Measurements from ENCODE around the gene HOXC12.

The HOXC12 gene

GRCh38 chr12:53963005-53963404 lies 8.3 kb downstream of the HOXC12 start:
- Histone ChIP-seq H3K4me3 (ENCODE audit: low read depth, low read length, poor library complexity, severe bottlenecking) (no peak overlapping the region), H4K20me1 (ENCODE audit: insufficient read depth, low read length) (no peaks in the 10 kb centered on the region), H2AFZ (ENCODE audit: low read length) (no peak overlapping the region), H3K4me2 (ENCODE audit: low read length) (no peak overlapping the region), H3K27ac (ENCODE audit: low read depth, low read length, poor library complexity, severe bottlenecking) (no peak overlapping the region), H3K27me3 (ENCODE audit: insufficient read depth, low read length) (peaks cover 4% of the 10 kb centered on the region; the same call in 1 of the 2 replicates), H3K9ac (ENCODE audit: low read length) (no peak overlapping the region), H3K9me2 (ENCODE audit: low read depth, low read length) (no peaks in the 10 kb centered on the region), H3F3A (ENCODE audit: insufficient read depth, low read length) (no peaks in the 10 kb centered on the region), H3K79me2 (ENCODE audit: insufficient read depth, low read length) (no peaks in the 10 kb centered on the region), H3K4me1 (ENCODE audit: insufficient read depth, low read length, severe bottlenecking) (no peaks in the 10 kb centered on the region), H3K9me3 (ENCODE audit: low read length) (no peaks in the 10 kb centered on the region), H3K36me3 (ENCODE audit: insufficient read depth, low read length) (no peaks in the 10 kb centered on the region)
- TF ChIP-seq EZH2 (IDR thresholded peaks at IDR 0.05; ENCODE audit: borderline replicate concordance, low read length), result no peak
- TF ChIP-seq CTCF (IDR thresholded peaks at IDR 0.05; ENCODE audit: low read length), result no peak

GRCh38 chr12:53963434-53964314 lies 9.0 kb downstream of the HOXC12 start:
- Histone ChIP-seq H3K27me3 (ENCODE audit: insufficient read depth, low read length) (peaks cover 7% of the 10 kb centered on the region; the same call in 1 of the 2 replicates), H3K9ac (ENCODE audit: low read length) (no peak overlapping the region)

GRCh38 chr12:53964315-53964713 lies 9.6 kb downstream of the HOXC12 start:
- H3K27me3 ChIP-seq (ENCODE audit: insufficient read depth, low read length), result peaks cover 7% of the 10 kb centered on the region; the same call in 1 of the 2 replicates
- TF ChIP-seq CTCF (IDR thresholded peaks at IDR 0.05; ENCODE audit: low read length), result no peak
- TF ChIP-seq EZH2 (IDR thresholded peaks at IDR 0.05; ENCODE audit: borderline replicate concordance, low read length), result no peak
- no peak overlapping the region for H3K27ac ChIP-seq (ENCODE audit: low read depth, low read length, poor library complexity, severe bottlenecking)

More at GRCh38 chr12:53963434-53964314, 9.0 kb downstream of the HOXC12 start:
- Histone ChIP-seq H3K9me3 (ENCODE audit: low read length) (no peaks in the 10 kb centered on the region), H3K9me2 (ENCODE audit: low read depth, low read length) (no peaks in the 10 kb centered on the region), H2AFZ (ENCODE audit: low read length) (no peak overlapping the region), H3F3A (ENCODE audit: insufficient read depth, low read length) (no peaks in the 10 kb centered on the region), H3K79me2 (ENCODE audit: insufficient read depth, low read length) (no peaks in the 10 kb centered on the region), H3K36me3 (ENCODE audit: insufficient read depth, low read length) (no peaks in the 10 kb centered on the region), H3K27ac (ENCODE audit: low read depth, low read length, poor library complexity, severe bottlenecking) (no peak overlapping the region), H3K4me2 (ENCODE audit: low read length) (no peak overlapping the region), H3K4me1 (ENCODE audit: insufficient read depth, low read length, severe bottlenecking) (no peaks in the 10 kb centered on the region), H4K20me1 (ENCODE audit: insufficient read depth, low read length) (no peaks in the 10 kb centered on the region), H3K4me3 (ENCODE audit: low read depth, low read length, poor library complexity, severe bottlenecking) (no peak overlapping the region)
- TF ChIP-seq CTCF (IDR thresholded peaks at IDR 0.05; ENCODE audit: low read length) (no peak), EZH2 (IDR thresholded peaks at IDR 0.05; ENCODE audit: borderline replicate concordance, low read length) (no peak)

More at GRCh38 chr12:53964315-53964713, 9.6 kb downstream of the HOXC12 start:
- Histone ChIP-seq H3K9me2 (ENCODE audit: low read depth, low read length) (no peaks in the 10 kb centered on the region), H3K9ac (ENCODE audit: low read length) (no peak overlapping the region), H2AFZ (ENCODE audit: low read length) (no peak overlapping the region), H3K36me3 (ENCODE audit: insufficient read depth, low read length) (no peaks in the 10 kb centered on the region), H4K20me1 (ENCODE audit: insufficient read depth, low read length) (no peaks in the 10 kb centered on the region), H3K9me3 (ENCODE audit: low read length) (no peaks in the 10 kb centered on the region), H3K79me2 (ENCODE audit: insufficient read depth, low read length) (no peaks in the 10 kb centered on the region), H3K4me3 (ENCODE audit: low read depth, low read length, poor library complexity, severe bottlenecking) (no peak overlapping the region), H3K4me1 (ENCODE audit: insufficient read depth, low read length, severe bottlenecking) (no peaks in the 10 kb centered on the region), H3K4me2 (ENCODE audit: low read length) (no peak overlapping the region), H3F3A (ENCODE audit: insufficient read depth, low read length) (no peaks in the 10 kb centered on the region)

Data from OCI-LY1 (cell line).